HG03565 (cell line): ENCODE results near the gene TPRA1.

Experiments
- ATAC-seq: cut with Tn5 transposase; IDR thresholded peaks from one replicate; pipeline ENCODE4 v1.9.1; 2021; ENCODE audit warnings: mild to moderate bottlenecking, moderate library complexity; ENCODE audit not compliant: unreplicated experiment

The TPRA1 gene

DNA sequence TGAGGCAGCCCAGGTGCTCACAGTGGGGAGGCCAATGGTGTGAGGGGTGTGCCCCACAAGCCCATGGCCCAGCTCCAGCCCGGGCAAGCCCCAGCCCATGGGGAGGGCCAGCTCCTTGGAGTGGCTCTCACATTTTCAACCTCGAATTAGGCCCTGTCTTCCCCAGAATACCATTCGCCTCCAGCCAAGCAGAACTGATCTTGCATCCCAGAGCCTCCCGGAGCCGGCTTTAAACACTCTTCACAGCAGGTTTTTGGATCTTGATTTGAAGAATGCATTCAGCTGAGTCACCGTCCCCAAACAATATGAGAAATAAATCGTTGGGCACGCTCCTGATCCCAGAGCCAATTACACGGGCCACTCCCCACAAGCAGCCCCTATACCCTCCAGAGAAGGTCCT is 23.7 kb downstream of the TPRA1 start:
- ATAC-seq = no peak

DNA sequence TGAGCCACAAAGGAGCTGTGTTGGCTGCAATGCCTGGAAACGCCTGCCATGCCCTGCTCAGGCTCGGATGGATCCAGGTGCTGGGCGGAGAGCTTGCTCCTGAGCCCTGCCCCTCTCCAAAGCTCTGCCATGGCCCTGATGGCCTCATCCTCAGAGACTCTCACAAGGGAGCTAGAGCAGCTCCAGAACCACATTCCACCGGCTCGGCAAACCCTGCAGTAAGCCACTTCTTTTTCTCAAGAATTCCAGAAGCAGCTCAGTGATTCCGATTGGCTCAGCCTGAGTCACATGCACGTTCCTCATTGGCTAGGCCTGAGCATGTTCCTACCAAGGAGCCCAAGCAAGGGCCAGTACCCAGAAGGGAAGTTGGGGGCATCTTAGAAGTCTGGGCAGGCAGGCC is 24.8 kb downstream of the TPRA1 start:
- no peak for ATAC-seq

DNA sequence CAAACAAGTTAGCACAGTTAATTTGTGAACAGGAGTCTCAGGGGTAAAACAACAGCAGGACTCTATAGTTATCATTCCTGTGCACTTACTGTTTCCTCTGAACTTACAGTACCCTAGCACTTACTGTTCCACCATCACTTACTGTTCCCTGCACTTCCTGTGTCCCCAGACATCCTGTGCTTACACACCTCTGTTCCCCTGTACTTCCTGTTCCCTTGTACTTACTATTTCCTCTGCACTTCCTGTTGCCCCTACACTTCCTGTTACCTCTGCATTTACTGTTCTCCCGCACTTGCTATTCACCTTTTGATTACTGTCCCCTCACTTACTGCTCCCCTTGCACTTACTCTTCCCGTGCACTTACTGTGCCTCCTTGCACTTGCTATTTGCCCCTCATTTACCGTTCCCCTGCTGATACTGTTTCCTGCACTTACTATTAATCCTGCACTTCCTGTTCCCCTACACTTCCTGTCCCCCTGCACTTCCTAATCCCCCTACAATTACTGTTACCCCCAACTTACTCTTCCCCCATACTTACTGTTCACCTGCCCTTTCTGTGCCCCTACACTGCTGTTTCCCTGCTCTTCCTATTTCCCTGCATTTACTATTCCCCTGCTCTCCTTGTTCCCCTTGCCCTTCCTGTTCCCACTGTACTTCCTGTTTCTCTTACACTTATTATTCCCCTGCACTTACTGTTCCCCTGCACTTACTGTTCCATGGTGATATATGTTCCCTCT is 30.3 kb downstream of the TPRA1 start:
- ATAC-seq = no peak

DNA sequence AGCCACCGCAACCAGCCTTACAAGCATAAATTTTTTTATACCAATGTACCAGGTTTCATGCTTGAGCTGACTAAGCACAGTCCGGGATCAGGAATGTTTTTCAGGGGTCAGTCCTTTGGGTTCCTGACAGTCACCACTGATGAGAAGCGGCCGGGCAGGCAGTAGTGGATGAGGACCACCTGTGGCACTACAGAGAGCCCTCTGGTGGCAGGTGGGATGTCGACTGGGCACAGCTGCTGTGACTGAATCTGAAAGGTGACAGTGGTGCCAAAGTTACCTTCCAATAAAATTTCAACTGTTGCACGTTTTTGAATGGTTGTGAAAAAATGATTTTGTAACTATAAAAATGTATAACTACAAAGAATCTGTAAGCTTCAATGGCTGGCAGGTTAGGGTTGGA is 34.0 kb downstream of the TPRA1 start:
- ATAC-seq = no peak

DNA sequence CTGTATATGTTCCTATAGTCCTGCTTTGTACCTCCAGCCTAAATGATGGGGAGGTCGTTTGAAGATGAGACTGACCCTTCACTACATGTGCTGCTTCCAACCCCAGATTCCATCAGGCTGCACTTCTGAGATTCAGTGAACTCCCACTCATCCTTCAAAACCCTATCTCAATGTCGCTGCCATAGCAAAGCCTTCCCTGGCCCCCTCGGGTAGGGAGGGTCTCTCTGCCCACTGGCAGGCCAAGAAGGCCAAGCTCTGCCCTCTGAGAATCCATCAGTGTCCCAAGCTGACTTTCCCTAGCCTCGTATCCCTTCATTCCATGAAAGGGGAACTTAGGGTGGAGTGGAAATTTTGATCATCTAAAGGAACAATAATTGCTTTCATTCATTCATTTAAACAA is 35.4 kb downstream of the TPRA1 start:
- no peak for ATAC-seq

DNA sequence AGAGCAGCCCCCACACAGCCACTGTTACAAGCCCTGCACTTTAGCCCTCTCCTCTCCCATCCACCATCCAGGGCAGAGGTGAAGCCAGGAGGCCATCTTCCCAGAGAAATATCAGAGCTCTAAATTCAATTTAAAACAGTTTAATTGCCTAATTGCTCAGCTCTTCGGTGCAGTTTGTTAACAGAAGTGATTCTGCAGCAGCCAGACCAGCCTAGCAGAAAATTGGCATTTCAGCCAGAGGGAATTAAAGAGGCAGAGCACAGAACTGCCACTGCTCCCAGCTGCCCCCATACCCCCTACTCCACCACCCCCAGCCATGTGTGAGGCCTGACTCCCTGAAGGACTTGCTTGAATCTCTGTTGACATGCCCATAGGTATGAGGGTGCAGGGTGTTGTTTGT is 38.5 kb downstream of the TPRA1 start:
- ATAC-seq = no peak

DNA sequence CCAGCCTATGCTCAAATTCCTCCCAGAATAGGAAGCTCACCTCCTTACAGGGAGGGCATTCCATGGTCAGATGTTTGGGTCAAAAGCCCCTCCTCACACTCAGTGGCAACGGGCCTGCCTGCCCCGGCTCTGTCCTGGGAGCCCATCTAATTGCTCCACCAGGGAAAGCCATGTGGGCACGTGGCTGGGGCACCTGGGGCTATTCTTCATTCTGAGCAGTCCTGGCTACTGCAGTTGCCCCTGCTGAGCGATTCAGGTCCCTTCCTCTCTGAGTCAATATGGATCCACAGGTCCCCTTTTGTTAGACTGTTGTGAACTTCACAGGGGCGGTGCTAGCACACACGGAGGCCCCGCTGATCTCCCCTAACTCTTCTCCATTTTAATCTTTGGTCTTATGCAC is 39.4 kb downstream of the TPRA1 start:
- no peak for ATAC-seq

DNA sequence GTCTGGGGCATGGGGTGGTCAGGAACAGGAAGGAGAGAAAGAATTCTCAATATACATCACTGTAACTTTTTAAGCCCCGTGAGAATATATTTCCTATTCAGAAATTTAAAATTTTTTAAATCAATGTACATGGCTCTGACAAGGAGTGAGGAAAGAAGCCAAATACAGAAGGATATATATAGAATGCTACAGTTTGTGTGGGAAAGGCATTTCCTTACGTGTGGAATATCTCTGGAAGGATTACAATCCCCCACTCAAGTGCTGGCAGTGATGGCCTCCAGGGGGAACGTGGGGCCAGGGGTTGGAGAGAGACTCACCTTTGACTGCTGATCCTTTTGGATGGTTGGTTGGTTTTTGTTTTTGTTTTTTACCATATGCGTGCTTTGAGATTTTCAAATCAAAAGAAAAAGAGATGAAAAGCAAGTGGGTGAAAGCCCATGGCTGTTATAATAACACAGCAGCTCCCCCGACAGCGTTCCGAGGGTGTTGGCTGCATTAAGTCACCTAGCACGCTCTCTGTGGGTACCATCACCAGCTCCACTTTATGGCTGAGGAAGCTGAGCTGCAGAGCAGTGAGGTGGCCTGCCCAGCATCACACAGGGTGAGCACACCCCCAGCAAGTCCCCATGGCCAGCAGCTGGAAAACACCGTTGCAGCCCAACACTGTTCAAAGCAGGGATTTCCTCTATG is 39.9 kb downstream of the TPRA1 start:
- ATAC-seq = no peak

DNA sequence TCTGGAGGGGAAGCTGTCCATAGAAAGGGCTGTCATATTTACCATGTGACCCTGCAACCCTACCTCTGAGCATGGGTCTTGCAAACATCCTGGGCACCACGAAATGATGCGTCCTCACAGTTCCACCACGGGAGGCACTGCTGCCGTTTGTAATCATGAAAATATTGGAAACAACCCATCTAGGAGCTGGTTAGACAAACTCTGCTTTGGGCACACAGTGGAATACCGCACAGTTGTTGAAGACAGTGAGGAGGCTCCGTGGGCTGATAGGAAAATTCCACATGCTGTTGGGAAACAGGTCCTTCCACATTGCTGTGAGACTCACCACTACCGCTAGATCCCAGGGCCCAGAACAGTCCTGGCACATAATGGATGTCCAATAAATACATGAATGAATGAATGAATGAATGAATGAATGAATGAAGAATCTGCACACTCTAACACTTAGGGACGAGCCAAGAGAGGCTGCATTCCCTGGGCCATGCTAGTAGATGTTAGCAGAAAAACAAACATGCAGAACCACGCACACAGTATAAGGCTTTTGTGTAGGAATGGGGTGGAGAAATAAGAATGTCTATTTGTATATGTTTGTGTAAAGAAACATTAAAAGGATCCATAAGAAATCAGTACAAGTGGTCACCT is 40.6 kb downstream of the TPRA1 start:
- no peak for ATAC-seq

DNA sequence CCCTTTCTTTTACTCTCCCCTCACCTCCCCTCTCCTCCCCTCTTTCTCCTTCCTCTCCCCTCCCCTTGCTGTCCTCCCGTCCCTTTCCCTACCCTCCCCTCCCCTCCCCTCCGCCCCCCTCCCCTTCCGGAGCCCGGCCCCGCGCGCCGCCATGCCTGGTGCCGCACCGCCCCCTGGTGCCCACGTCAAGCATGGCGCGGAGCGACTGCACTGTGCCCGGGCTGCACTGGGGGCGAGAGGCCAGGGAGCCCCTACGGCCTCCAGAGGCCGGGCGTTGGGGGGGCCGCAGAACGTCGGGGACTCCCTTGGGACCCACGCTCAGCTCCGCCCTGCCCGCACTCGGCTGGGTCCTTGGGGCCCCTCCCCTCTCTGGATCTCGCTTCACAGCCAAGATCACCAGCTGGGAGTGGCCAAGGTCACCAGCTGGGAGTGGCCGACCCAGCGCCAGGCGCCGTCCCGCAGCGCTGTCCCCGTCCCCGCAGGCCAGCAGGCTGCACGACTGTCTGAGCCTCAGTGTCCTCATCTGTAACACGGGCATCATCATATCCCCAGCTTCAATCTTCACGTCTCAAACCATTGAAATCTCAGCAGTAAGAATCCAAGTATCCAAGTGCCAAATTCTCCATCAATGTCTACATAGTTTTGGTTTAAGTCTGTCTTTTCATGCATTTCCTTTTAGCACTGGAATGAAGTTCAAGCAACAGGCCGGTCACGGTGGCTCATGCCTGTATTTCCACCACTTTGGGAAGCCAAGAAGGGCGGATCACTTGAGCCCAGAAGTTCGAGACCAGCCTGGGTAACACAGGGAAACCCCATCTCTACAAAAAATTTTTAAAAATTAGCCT is 42.5 kb downstream of the TPRA1 start:
- no peak for ATAC-seq

DNA sequence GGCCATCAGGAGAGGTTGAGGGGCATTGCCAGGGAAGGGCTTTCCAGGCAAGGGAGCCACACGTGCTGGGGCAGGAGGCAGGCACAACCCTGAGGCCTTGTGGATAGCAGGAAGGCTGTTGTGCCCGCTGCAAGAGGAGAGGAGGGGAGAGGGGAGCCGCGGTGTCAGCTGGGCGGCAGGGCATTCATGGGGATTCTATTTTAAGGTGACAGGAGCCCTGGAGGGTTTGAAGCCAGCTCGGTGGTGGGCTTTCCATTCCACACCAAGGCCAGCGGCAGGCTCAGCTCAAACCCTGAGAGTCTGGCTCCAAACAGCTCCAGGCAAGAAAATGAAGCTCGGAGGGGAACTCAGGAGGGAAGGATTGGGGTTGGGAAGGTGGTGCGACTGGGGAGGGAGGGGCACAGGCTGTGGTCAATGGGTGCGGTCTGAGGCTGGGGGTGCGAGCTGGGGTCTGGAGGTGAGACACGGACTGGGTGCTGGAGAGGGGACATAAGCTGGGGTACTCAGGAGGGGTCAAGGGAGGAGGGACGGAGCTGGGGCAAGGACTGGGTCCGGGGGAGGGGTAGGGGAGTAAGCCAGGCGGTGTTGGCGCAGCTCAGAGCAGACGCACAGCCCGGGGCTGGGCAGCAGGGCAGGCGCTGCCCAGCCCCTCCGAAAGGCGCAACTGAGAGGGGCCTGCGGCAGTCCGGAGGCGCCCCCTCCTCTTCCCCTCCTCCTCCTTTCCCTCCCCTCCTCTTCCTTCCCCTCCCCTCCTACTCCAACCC is 43.4 kb downstream of the TPRA1 start:
- no peak for ATAC-seq

DNA sequence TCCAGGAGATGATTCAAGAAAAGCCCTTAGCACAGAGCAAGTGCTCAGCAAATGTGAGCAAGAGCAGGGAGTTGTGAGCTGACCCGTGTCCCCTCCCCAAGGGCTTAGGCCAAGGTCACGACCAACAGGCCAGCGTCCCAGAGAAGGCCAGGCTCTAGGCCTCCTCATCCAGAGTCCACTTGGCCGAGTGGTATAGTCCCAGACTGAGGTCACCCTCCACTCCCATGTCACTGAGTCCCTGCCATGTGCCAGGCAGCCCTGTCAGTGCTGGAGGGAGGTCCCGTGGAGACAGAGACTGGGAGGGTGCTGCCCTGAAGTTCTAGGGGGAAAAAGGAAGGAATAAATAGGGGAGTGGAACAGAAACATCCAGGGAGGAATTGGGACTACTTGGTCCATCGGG is 44.0 kb downstream of the TPRA1 start:
- ATAC-seq = no peak

DNA sequence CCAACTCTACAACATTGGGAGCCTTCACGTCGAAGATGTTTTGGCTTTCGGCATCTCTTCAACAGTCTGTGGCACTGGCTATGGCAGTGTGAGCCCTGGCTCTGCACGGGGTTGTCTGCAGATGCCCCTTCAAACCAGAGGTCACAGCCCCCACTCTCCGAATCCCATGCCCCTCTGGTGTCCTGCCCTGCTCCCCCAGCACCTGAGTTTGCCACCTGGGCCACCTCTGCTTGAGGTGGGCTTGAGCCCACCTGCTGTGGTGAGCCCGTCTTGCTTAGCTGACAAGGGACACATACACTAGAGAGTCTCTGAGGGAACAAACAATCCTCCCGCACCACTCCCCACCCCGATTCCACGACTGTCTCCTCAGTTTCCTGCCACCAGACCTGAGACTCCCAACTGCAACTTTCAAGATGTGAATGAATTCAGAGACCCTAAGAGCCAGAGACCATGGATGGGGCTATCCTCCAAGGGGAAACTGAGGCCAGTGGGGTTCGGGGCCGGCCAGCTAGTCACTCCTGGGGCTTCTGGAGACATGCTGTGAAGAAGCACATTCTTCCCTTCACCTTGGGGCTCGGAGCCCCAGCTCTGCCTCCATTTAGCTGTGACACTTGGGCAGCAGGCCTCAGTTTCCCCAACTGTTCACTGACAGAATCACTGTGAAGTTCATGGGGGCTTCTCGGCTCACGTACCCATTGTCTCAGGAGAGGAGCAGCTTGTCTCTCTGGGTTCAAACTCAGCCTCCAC is 44.6 kb downstream of the TPRA1 start:
- no peak for ATAC-seq

DNA sequence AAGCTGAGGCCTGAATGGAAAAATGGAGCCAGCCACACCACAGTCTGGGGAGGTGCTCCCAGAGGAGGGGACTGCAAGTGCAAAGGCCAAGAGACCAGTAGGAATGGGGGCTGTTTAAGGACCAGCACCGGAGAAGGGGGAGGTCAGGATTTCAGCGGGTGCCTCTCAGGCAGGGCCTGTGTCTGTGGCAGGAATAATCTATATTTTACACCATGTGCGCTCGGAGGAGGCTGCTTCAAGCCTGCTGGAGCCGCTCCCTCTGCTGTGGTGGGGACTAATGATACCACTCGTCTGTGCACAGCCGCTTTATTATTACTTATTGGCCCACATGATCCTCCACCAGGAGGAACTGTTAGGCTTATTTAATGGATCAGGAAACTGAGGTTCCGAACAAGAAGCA is 45.3 kb downstream of the TPRA1 start:
- no peak for ATAC-seq

DNA sequence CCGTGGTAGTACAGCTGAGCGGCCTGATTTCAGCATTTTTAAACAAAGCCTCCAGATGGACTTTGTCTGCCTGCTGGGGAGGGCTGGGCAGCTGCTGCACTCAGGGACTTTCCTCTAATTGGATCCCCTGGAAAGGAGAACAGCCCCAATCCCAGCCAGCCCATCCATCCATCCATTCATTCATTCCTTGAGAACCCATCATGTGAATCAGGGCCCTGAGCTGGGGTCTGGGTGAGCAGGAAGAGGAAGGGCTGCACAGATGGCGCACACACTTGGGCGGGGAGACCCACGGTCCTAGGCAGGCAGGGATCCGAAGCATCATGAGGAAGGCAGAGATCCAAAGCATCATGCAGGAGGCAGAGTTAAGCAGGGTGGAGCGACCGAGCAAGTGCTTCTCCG is 45.7 kb downstream of the TPRA1 start:
- ATAC-seq = no peak

DNA sequence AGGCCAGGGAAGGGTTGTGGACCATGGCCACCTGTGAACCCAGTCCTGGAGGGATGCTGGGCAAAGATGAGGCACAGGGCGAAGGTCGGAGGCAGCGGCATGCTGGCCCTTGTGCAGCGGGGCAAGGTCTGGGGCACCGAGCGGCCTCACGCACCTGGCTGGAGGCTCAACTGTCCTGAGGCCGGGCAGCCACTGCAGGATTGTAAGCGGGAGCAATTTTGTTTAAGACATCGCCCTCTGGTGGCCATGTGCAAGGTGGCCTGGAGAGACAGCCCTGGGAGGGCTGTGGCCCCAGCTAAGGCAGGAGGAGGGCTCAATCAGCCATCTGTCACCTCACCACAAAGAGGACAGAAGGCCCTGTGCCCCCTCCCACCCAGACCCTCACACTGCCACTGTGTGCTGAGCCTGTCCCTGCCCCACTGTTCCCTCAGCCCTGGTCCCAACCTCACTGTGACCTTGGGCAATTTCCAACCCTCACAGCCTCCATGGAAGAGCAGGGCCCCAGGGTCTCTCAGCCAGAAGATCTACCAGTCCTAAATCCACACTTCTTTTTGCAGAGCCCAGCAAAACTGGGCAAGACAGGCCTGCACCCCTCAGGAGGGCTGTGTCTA is 46.2 kb downstream of the TPRA1 start:
- ATAC-seq = peak; percentile 84

DNA sequence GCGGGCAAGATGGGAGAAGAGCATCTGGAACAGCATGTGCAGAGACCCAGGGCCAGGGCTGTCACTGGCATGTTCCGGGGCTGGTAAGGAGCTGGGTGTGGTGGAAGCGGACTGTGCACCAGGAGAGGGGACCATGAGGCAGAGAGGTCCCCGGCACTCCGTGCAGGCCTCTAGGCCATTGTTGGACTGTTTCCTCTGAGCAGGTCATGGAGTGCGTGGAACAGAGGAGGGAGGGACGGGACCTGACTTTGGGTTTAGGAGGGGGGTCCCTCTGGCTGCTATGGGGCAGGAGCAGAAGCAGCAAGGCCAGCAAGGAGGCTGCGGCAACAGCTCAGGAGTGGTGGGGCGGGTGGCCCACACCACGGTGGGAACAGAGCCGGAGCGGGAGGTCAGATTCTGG is 47.1 kb downstream of the TPRA1 start:
- ATAC-seq = no peak

DNA sequence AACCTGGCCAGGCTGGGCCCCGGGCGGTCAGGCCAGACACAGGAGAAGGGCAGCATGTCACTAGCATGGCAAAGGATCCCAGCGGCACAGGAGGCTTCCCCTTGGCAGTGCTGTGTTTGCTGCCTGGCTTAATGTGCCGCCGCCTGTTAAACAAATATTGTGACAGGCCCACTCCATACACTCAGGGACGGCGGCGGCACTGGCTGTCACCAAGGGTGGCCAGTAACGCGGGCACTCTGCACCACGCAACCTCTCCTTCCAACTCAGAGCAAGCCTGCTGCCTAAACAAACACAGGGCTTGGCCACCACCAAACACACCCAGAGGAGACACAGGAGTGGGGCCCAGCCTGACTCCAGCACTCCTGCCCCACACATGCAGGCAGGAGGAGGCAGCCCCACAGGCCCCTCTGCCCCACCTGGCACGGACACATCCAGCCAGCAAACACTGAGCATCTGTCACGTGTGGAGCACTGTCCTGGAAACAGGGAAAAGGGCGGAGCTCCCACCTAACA is 48.0 kb downstream of the TPRA1 start:
- no peak for ATAC-seq

DNA sequence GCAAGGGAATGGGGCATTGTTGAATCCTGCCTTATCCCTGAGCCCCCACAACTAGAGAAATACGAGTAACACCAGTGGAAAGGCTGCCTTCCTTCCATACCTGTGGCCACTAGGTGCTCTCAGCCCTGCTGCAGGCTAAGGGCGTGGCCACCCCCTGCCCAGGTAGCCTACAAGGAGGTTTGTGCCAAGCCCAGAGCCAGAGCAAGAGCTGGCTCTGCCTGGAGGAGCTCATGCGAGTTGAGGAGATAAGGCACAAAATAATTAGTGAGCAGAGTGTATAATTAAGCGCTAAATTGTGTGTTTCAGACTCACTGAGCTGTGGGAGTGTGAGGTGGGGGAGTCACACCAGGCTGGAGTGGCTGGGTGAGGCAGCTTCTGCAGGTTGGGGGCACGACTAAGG is 49.2 kb downstream of the TPRA1 start:
- ATAC-seq = no peak
